Activated naive CD4-positive, alpha-beta T cell treated with anti-CD3 and anti-CD28 coated beads, Interleukin-2, amount 50 U/mL, for 72 hours (primary cell): ENCODE measurements around the gene ZFP14. TPM values are rescaled to one million over a fixed set of nuclear protein-coding genes. Genes with fewer than 3 reads are reported as not detected.
A peak's percentile ranks its signal among the peaks of the same experiment; 100 is the strongest.
"Not testable (repeated sequence)": the region's sequence is repeated elsewhere in the genome, so short reads cannot be mapped to it uniquely, and the experiment has no call there.

Source experiments
- ATAC-seq, 2 donors: fragments of 150-1000 bp; cut with Tn5 transposase; 2 replicates each; pipeline ENCODE4 v1.10.0; 2021; ENCODE audit warnings: mild to moderate bottlenecking in 2 of 2, moderate library complexity in 2 of 2
- DNase-seq, 2 donors: peaks; one replicate each; pipeline ENCODE4 v3.0.0; 2021 to 2022; ENCODE audit warnings: low spot score in 2 of 2
- H3K27ac Mint-ChIP-seq, 2 donors: one replicate each; pipeline ENCODE4 v1.8.0; 2022; ENCODE audit warnings: mild to moderate bottlenecking in 2 of 2, mixed read lengths in 2 of 2
- H3K36me3 Mint-ChIP-seq, 2 donors: one replicate each; pipeline ENCODE4 v1.8.0; 2022; ENCODE audit warnings: mixed read lengths in 2 of 2
- H3K9me3 Mint-ChIP-seq, 2 donors: one replicate each; pipeline ENCODE4 v1.8.0; 2022; ENCODE audit warnings: mixed read lengths in 2 of 2
- total RNA-seq, 2 donors: library from RNA; stranded (reverse); gene quantifications; one replicate each; pipeline ENCODE4 v1.2.3, GENCODE V29; 2022

The ZFP14 gene
- total RNA-seq, 2 donors from 2014 or later, result 2.3 to 2.4 TPM

- no peak overlapping the region for H3K27ac Mint-ChIP-seq
- peaks cover 18 to 19% of the 10 kb centered on the region in 2 donors for H3K9me3 Mint-ChIP-seq
- DNase-seq, result no peak
- H3K36me3 Mint-ChIP-seq, result peaks cover 57 to 75% of the 10 kb centered on the region in 2 donors
- no peak for ATAC-seq
These were observed 5.3 kb downstream of the ZFP14 start for GRCh38 chr19:36373638-36374156.

DNA sequence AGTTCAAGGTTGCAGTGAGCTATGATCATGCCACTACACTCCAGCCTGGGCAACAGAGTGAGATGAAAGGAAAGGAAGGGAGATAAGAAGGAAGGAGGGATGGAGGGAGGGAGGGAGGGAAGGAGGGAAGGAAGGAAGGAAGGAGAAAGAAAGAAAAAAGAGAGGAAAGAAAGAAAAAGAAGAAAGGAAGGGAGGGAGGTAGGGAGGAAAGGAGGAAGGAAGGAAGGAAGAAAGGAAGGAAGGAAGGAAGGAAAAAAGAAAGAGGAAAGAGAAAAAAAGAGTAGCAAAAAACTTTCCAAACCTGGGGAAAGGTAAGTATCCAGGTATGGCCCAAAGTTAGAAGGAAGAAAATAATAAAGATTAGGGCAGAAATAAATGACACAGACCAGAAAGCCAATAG lies 7.1 kb downstream of the ZFP14 start:
- no peak for ATAC-seq
- peaks cover 17 to 18% of the 10 kb centered on the region in 2 donors for H3K9me3 Mint-ChIP-seq
- no peak overlapping the region for H3K27ac Mint-ChIP-seq
- peaks cover 64 to 83% of the 10 kb centered on the region in 2 donors for H3K36me3 Mint-ChIP-seq
- no peak for DNase-seq

DNA sequence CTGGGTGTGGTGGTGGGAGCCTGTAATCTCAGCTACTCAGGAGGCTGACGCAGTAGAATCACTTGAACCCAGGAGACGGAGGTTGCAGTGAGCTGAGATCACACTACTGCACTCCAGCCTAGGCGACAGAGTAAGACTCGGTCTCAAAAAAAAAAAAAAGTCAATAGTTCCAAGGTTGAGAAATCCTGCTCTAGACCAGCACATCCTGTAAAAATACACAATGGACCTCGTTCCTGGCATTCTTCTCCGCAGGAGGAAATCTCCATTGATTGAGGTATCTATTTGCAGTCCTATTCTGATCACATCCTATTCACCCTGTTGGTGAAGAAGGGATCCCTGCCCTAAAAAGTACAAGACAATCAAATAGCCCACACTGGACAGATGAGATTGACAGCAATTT lies 15.2 kb downstream of the ZFP14 start:
- DNase-seq (no peak), ATAC-seq (no peak)
- Mint-ChIP-seq H3K36me3 (peaks cover 63 to 91% of the 10 kb centered on the region in 2 donors), H3K9me3 (peaks cover 18 to 24% of the 10 kb centered on the region in 2 donors), H3K27ac (no peak overlapping the region)

DNA sequence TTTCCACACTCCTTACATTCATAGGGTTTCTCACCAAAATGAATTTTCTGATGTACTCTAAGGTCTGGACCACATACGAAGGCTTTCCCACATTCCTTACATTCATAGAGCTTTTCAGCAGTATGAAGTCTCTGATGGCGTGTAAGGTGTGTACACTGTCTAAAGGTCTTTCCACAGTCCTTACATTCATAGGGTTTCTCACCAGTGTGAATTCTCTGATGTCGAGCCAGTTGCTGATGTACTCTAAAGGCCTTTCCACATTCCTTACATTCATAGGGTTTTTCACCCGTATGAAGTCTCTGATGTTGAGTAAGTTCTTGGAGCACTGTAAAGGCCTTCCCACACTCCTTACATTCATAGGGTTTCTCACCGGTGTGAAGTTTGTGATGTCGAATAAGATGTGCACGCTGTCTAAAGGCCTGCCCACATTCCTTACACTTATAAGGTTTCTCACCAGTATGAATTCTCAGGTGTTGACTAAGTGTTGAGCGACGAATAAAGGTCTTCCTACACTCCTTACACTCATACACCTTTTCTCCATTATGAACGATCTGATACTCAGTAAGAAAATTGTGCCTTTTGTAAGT lies 38.1 kb downstream of the ZFP14 start:
- Mint-ChIP-seq H3K9me3 (peaks cover 50 to 54% of the 10 kb centered on the region in 2 donors), H3K36me3 (peaks cover 74 to 77% of the 10 kb centered on the region in 2 donors), H3K27ac (no peak overlapping the region)
- no peak for ATAC-seq
- DNase-seq, result no peak

GRCh38 chr19:36331353-36332228 lies 47.4 kb downstream of the ZFP14 start:
- ATAC-seq, result peak; percentile 97 to 98
- Mint-ChIP-seq H3K27ac (peak overlapping the region; percentile 22 to 33), H3K9me3 (peaks cover 40 to 41% of the 10 kb centered on the region in 2 donors), H3K36me3 (peaks cover 65 to 68% of the 10 kb centered on the region in 2 donors)
- DNase-seq, result peak; percentile 55 to 77

- Mint-ChIP-seq H3K9me3 (peaks cover 33 to 48% of the 10 kb centered on the region in 2 donors), H3K36me3 (peaks cover 68 to 72% of the 10 kb centered on the region in 2 donors)
These were observed 48.8 kb downstream of the ZFP14 start for GRCh38 chr19:36330216-36330615.

DNA sequence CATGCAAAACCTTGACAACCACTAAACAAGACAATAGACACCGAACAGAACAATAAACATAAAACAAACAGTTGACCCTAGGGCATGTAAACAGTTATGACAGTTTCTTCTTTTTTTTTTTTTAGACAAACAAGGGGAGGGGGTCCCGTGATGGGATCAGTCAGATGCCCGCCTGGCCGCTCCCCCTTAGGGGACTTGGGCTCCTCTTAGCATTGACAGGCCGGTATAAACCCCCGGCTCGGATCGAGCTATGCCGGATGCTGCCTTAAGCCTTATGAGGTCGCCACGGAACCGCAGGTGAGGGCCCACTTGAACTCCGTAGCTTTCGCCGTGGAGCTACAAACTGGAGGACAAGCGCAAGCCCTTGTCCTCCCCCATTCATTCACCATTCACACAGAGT lies 49.5 kb downstream of the ZFP14 start:
- peaks cover 33 to 53% of the 10 kb centered on the region in 2 donors for H3K9me3 Mint-ChIP-seq
- DNase-seq, H3K27ac Mint-ChIP-seq, ATAC-seq: not testable (repeated sequence)
- peaks cover 74 to 78% of the 10 kb centered on the region in 2 donors for H3K36me3 Mint-ChIP-seq

More at GRCh38 chr19:36330216-36330615, 48.8 kb downstream of the ZFP14 start:
- no peak overlapping the region for H3K27ac Mint-ChIP-seq
- ATAC-seq (no peak), DNase-seq (no peak)

GRCh38 chr19:36326649-36327048 lies 52.4 kb downstream of the ZFP14 start:
- Mint-ChIP-seq H3K9me3 (peaks cover 40 to 53% of the 10 kb centered on the region in 2 donors), H3K36me3 (peaks cover 67 to 86% of the 10 kb centered on the region in 2 donors)
- not testable (repeated sequence) for DNase-seq, H3K27ac Mint-ChIP-seq, ATAC-seq

DNA sequence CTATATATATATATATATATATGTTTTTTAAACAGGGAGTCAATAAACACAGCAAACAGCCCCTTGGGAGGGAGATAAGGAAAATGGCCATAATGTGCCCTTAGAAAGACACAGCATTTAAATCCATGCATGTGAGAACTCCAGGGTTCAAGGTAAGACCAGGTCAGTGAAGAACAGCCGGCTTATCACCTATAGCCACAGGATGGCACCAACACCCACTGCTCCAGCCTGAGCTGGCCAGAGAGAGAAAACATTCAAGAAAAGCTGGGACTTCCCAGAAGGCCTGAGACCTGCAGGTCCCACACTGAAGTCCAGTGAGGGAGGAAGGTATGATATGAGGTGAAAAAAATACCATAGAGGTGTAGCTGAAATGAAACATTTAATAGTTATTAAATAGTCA lies 63.8 kb downstream of the ZFP14 start:
- not testable (repeated sequence) for DNase-seq, H3K27ac Mint-ChIP-seq
- peaks cover 6 to 18% of the 10 kb centered on the region in 2 donors for H3K36me3 Mint-ChIP-seq
- peak in 1 of 2 donors; percentile 45 for ATAC-seq
- H3K9me3 Mint-ChIP-seq, result peaks cover 5 to 12% of the 10 kb centered on the region in 2 donors

DNA sequence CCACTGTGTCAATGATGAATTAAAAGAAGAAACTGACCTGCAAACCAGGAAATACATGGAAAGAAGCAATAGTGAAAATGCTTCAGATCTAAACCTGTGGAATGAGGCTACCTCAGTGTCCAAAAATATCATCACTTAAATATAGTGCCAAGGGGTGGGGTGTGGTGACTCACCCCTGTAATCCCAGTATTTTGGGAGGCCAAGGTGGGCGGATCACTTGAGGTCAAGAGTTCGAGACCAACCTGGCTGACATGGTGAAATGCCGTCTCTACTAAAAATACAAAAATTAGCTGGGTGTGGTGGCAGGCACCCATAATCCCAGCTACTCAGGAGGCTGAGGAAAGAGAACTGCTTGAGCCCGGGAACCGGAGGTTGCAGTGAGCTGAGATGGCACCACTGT lies 64.9 kb downstream of the ZFP14 start:
- H3K27ac Mint-ChIP-seq, DNase-seq, ATAC-seq: not testable (repeated sequence)
- H3K9me3 Mint-ChIP-seq, result peaks cover 5 to 12% of the 10 kb centered on the region in 2 donors
- peaks cover 6 to 15% of the 10 kb centered on the region in 2 donors for H3K36me3 Mint-ChIP-seq

DNA sequence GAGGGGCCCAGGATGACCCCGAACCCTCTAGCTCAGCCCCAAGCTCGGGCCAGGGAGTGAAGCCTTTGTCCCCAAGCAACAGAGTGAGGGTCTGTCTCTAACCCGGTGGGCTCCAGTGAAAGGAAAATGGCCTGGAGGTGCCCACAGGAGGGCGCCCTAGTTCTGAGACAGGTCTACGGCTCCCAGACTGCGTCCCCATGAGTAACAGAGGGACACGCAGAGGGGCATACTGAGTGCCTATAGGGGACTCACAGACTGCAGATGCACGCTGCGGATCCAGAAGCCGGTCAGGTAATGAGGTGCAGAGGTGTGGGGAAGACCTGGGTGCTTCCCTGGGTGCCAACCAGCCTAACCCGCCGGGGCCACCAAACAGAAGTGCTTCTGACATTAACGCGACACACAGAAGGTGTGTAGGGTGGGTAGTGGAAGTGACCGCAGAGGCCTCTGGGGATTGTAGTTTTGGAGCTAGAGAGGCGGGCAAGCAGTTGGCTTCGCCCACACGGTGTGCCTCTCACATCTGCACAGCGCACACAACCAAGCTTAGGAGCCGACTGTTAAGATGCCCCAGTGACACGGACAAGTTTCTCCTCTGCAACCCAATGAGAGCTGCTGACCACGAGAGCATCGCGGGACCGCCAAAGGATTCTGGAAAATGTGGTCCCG lies 67.8 kb downstream of the ZFP14 start:
- not testable (repeated sequence) for ATAC-seq, H3K9me3 Mint-ChIP-seq, H3K27ac Mint-ChIP-seq, DNase-seq, H3K36me3 Mint-ChIP-seq

GRCh38 chr19:36310416-36310990 lies 68.5 kb downstream of the ZFP14 start:
- H3K27ac Mint-ChIP-seq, DNase-seq, ATAC-seq, H3K9me3 Mint-ChIP-seq, H3K36me3 Mint-ChIP-seq: not testable (repeated sequence)

DNA sequence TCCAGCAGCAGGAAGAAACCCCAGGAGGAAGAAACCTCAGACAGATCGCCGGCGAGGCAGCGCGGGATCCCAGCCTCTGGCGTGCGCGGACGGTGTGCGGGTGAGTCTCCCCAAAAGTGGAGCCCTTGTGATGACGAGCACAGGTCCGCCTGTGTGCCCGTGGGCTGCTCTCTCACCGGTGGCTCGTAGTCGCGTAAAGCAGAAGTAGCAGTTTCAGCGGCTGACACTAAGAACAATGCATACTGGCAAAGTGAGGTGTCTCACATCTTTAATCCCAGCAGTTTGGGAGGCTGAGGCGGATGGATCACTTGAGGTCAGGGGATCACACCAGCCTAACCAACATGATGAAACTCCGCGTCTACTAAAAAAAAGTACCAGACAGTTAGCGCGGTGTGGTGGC lies 69.2 kb downstream of the ZFP14 start:
- H3K27ac Mint-ChIP-seq, H3K9me3 Mint-ChIP-seq, ATAC-seq, DNase-seq, H3K36me3 Mint-ChIP-seq: not testable (repeated sequence)

DNA sequence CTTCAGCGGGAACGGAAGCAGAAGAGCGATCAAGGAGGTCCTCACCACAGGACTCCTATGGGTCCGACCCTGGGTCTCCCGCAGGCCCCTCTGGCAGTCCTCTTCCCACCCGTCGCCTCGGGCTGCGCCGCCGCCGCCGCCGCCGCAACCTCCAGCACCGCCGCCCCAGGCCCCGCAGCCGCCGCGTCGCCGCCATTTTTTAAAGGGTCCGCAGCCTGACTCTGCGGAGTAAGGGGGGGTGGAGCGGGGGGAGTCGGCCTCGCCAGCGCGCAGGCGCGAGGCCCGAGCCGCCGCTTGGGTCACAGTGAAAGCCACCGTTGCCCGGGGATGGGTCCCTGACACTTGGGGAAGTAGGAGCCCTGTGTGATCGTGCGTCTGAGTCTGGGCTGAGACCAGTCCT lies 69.7 kb downstream of the ZFP14 start:
- H3K36me3 Mint-ChIP-seq, H3K27ac Mint-ChIP-seq: not testable (repeated sequence)

GRCh38 chr19:36292317-36292716 lies 86.7 kb downstream of the ZFP14 start:
- not testable (repeated sequence) for H3K9me3 Mint-ChIP-seq, H3K27ac Mint-ChIP-seq, DNase-seq, ATAC-seq, H3K36me3 Mint-ChIP-seq

More for the DNA sequence above, 69.7 kb downstream of the ZFP14 start:
- H3K9me3 Mint-ChIP-seq, DNase-seq, ATAC-seq: not testable (repeated sequence)
